Stimulated activated CD4-positive, alpha-beta T cell treated with anti-CD3 and anti-CD28 coated beads, Interleukin-12 subunit alpha, Interleukin-12 subunit beta, amount 100 ng/mL, for 48 hours (primary cell): ENCODE measurements around the gene PLD1.
A peak's percentile ranks its signal among the peaks of the same experiment; 100 is the strongest.

ENCODE experiments used
- DNase-seq, 3 donors: peaks; one replicate each; pipeline ENCODE4 v3.0.0-alpha.2; 2020; ENCODE audit warnings: low read depth in 2 of 3, low spot score in 1 of 3

The PLD1 gene

GRCh38 chr3:171839270-171839669 lies 29.0 kb upstream of the PLD1 start:
- DNase-seq: no peak

DNA sequence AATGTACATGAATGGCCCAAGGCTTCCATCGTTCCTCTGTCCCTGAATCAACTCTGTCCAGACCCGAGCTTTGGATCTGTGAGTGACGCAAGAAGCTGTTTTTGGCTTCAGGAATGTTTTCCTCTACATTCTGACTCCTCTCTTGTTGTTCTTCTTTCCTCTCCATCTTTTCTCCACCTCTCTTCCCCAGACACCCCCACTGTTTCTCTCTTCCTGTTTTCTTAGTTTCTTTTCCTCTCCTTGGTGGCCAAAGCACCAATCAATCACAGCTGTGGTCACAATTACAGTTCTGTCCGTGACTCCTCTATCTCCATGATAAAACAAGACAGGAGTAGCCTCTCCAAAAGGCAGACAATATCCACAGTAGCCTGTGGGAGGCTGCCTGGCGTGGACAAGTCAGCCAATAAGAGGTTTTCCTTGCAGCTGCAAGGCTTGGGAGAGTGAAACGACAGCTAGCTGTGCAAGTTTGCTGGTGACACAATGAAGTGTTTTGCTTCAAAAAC lies 28.0 kb upstream of the PLD1 start:
- no peak for DNase-seq

DNA sequence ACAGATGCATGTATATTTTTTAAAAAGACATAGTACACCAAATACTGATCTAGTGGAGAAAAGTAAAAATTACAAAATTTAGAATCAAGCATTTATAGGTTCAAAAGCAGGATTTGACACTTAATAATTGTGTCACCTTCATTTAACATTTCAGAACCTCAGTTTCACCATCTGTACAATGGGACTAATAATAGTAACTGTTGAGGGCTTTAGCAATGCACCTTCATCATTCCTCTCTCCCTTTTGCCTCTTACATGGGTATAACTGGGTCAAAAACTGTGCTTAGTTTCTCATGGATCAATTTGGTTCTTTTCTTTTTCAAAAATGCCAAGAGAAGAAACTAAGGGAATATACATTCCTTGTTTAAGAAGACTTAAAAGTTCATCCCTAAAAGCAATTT lies 27.4 kb upstream of the PLD1 start:
- DNase-seq: no peak

DNA sequence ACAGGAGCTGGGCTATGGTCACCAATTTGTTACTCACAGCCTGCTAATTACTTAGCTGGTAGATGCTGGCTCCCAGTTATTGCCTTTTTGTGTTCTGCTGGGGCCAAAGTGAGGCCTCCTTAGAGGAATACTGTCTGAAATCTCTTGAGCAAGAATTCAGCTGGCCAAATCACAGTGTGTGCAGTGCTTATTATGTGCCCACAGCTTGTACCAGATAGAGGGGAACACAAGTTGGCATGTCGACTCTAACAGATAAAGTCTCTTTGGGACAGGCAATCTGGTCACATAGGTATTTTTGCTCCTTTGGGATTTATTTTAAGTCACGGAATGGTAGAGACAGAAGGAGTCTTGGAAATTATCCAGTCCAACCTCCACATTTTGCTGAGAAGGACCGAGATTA lies 26.6 kb upstream of the PLD1 start:
- no peak for DNase-seq

GRCh38 chr3:171835613-171836012 lies 25.3 kb upstream of the PLD1 start:
- DNase-seq: no peak

GRCh38 chr3:171835116-171835515 lies 24.8 kb upstream of the PLD1 start:
- DNase-seq: no peak

- no peak for DNase-seq
Measured at GRCh38 chr3:171834461-171834801, 24.1 kb upstream of the PLD1 start.

GRCh38 chr3:171833789-171834460 lies 23.6 kb upstream of the PLD1 start:
- no peak for DNase-seq

DNA sequence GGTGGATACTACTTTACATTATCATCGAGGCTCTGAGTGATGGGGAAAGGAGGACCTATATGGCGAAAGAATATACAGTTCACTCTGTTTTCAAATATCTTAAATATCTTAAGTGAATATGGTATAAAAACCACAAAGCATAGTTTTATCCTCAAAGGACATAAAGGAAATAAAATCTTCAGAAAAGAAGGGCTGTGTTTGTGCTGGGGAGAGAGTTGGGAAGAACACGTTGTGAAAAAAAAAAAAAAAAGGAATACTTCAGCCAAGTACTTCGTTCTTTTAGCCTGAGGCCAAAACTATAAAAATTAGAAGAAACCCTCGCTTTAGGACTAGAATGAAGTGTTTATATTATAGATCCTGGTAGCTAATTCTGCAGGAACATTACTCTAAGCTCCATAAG lies 22.7 kb upstream of the PLD1 start:
- DNase-seq: no peak

DNA sequence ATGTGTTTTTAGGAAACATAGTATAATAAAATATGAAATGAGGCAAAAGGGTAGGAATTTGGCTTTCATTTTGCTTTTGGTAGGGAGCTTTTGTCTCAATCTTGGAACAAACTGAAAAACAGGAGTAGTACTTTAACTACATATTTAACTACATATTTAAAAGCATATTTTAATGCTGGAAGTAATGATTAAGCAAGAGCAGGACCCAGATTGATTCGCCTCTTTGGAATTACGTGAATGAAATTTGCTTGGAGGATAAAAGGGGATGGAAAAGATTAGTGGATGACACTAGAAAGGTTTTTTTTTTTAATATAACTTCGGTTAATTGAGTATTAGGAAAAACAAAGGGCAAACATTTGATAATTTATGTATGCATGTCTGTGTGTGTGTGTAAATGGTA lies 21.7 kb upstream of the PLD1 start:
- no peak for DNase-seq

GRCh38 chr3:171830518-171830875 lies 20.2 kb upstream of the PLD1 start:
- no peak for DNase-seq

DNA sequence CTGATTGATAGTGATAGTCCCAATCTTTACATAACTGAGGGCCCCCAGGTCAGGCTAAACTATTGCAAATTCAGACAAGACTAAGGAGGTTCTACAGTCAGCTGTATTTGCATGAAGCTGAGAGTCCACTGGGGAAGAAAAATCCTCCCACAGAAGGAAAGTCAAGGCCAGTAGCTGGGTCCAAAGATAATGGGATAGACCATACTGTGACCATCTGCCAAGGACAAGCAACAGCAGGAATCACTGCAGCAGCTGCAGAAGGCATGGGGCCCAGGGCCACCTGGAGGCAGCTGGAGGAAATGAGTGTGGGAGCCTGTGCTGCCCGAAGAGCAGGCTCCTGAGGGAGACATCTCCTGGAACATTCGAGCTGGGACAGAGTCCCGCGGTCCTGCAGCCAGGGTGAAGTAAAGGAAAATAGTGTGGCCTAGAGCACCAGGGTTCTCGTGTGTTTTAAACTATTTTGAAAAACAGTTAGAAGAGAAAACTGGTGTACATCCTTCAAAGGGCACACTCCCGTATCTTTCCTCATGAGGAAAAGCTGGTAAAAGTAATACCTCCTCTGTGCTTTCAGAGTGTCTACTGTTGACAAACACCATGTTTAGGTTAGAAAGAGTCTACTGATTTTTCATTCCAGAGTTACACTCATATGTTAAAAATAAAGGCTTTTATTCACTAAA lies 19.7 kb upstream of the PLD1 start:
- peak in 1 of 3 donors; percentile 3 for DNase-seq

GRCh38 chr3:171828902-171829770 lies 18.9 kb upstream of the PLD1 start:
- no peak for DNase-seq

DNA sequence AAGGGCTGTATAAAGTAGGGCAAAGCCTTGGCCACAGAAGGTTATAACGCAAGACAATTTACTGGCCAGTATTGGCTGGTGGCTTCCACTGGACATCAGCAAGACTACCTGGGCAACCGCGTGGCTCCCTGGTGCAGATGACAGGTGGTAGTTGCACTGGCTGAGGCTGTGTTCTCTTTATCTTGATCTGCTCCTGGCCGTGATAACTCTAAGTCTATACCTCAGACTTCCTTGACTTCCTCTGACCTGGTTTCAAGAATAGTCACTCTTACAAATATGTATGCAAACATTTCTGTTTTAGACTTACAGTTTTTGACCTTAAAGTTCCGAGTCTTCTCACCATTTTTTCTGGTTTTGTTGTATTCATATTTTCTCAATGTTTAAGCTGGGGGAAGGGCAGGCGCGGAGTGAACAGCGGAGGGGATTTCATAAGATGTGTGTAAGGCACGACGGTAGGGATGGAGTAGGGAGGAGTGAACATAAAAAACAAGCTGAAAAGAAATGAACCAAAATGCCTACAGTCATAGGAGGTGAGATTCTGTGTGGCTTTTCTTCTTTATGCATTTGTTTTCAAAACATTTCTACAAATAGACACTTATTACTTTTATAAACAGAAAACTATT lies 17.7 kb upstream of the PLD1 start:
- no peak for DNase-seq

- DNase-seq: no peak
Measured at GRCh38 chr3:171827385-171827784, 17.1 kb upstream of the PLD1 start.

DNA sequence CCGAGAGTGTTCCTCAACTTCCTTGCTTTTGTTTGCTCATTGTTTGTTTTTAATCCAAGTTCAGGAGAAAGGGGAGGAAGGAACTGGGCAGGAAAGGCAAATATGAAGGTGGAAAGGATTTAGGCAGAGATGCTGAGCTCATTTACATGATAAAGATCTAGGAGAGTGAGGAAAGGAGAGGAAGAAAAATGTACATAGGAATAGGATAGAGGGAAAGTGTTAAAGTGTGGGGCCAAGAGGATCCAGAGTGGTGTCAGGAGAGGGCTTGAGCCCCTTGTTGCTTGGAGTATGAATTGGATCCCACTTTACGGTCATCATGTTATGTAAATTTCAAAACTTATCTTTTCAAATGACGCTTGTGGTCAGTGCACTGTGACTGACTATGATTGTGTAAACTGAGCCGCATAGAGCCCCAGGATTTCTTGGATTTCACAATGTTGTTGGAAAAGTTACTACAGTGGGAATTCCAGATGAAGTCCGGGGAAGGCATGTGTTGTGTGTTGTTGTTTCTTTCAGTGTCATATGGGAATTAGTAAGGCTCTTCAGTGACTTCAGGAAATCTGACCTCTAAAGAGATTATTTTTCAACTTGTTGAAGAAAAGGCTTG lies 15.0 kb upstream of the PLD1 start:
- DNase-seq: no peak

- no peak for DNase-seq
Measured at GRCh38 chr3:171824824-171825221, 14.5 kb upstream of the PLD1 start.

DNA sequence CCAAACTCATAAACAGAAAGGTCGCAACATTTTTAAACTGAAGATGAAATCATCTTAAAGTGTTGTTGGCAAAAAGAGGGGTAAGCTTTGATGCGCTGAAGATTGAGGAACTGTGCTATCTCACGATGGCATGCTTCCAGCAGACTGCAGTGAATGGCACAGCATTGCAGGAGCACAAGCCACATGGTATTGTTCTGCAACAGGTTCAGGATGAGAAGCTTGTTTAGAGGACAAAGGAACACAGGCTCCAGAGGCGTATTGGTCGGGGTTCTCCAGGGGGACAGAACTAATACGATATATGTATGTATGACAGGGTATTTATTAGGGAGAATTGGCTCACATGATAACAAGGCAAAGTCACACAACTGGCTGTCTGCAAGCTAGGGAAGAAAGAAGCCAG lies 13.8 kb upstream of the PLD1 start:
- DNase-seq: no peak

DNA sequence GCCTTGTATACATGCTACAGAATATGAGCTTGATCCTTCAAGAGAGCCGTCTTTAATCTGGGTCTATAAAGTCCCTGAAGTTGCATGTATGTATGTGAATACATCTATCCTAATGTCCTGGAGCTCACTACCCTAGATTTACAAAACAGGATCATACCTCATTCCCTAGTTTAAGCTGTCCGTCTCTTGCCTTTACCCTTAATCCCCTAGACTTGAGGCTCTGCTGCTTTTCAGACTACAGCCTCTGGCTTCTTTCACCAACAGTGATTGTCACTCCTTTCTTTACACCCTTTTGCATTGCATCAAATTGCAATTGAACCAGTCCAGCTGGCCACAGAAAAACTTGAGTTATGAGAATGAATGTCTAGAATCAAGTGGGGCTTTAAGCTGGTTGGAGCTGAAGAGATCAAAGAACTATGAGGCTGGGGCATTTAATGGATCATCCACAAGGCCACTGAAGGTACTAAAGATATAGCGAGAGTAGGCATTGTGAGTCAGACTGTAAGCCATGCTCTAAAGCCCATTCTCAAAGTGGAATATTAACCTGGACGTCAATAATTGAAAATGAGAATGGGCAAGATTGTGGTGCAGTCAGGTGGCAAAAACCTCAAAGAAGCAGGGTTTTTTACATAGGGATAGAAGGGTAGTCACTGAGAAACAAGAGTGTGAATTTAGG lies 12.3 kb upstream of the PLD1 start:
- no peak for DNase-seq

- DNase-seq: no peak
Measured at GRCh38 chr3:171821778-171822358, 11.6 kb upstream of the PLD1 start.
